Left ventricle myocardium superior (tissue), 1 donor: ENCODE data around the gene HLA-DMB. TPM values are rescaled to one million over a fixed set of nuclear protein-coding genes. Genes with fewer than 3 reads are reported as not detected.
"Not testable (repeated sequence)": the region's sequence is repeated elsewhere in the genome, so short reads cannot be mapped to it uniquely, and the experiment has no call there.

Experiments
- ATAC-seq: fragments of 200-7000 bp; cut with Tn5 transposase; one replicate; pipeline ENCODE4 v1.9.1; 2020; ENCODE audit warnings: mild to moderate bottlenecking, moderate library complexity
- DNase-seq: peaks from one replicate; pipeline ENCODE4 v3.0.0-alpha.2; 2020
- intact Hi-C: fragments of 100-400 bp; cut with micrococcal nuclease; formaldehyde crosslinking; loops from one replicate; pipeline ENCODE4 v1.11.0; 2022
- total RNA-seq: library from RNA; stranded (reverse); fragmentation: NEBNext Ultra II Directional; extraction: Animal tissue kit (Norgen Biotek cat#: 25700); gene quantifications from one replicate; pipeline ENCODE4 v1.2.1, GENCODE V29; 2021
- donor health status: DM: no; HTN: yes; CAD: no; lungs with severe emphysema.

HLA-DMB gene
- total RNA-seq, 1 donor from 2014 or later = 10.6 TPM

DNA sequence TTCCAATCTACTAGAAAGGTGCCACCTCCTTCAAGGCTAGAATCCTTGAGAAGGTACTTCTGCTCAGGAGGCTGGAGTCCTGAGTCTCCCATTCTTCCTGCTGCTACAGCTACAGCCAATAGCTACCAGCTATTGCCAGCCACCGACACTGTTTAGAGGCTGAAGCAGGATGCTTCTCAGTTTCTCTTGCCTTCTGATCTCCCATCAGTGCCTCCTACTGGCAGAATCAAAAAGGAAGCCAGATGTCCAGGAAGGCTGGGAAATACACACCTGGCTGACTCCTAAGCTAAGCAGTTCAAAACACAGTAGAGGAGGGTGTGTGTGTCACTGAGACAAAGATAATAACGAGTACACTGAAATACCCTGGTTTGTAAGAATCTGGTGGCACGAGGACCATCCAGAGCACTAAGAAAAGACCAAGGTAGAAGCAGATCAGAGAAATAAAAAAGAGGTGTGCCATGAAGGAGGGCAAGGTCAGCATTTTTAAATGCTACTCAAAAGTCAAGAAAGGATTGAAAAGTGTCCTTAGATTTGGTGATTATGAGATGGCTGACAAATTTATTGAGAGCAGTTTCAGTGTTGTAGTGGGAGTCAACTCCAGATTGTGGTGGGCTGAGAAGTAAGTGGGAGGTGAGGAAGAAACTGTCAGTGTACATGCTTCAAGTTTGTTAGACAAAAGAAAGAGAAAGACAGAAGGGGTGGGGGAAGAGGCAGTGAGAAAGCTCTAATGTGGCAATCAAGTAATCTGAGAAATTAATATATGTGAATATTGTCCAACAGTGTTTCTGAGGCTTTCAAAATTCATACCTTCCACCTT, 14.4 kb upstream of the HLA-DMB start:
- no peak for DNase-seq
- intact Hi-C loops = no loop called here
- no peak for ATAC-seq

DNA sequence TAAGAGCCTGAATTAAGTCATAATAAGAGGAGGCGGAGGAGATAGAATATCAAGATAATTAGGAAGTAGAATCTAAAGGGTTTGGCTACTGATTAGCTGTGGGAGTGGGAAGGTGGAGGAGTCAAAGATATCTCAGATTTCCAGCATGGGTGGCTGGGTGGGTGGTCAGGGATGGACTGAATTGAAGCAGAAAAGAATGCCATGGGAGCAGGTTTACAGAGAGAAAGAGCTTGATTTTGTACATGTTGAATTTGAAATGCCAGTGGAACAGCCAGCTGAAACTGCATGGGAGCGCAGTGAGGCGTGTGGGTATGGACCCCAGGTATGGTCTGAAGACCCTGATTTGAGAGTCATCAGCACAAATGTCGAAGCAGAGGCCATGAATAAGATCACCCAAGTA, 13.4 kb upstream of the HLA-DMB start:
- ATAC-seq (no peak), DNase-seq (no peak)
- intact Hi-C loops = no loop called here

DNA sequence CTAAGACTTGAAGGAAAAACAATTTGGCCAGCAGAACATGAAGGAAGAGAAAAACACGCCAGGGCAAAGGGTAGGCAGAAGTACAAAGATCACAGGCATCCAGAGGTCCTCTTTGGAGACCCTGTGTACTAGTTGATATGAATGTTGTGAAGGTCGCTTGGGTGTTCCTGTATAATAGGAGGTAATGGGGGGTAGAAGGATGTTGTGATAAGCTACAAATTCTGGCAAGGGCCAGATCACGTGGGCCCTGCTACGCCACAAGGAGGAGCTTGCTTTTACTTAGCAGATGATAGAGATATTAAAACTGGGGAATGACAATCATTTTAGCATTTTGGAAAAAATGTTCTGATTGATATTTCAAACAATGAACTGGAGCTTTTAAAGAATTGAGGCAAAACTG, 12.9 kb upstream of the HLA-DMB start:
- DNase-seq (no peak), ATAC-seq (no peak)
- intact Hi-C loops = no loop called here

DNA sequence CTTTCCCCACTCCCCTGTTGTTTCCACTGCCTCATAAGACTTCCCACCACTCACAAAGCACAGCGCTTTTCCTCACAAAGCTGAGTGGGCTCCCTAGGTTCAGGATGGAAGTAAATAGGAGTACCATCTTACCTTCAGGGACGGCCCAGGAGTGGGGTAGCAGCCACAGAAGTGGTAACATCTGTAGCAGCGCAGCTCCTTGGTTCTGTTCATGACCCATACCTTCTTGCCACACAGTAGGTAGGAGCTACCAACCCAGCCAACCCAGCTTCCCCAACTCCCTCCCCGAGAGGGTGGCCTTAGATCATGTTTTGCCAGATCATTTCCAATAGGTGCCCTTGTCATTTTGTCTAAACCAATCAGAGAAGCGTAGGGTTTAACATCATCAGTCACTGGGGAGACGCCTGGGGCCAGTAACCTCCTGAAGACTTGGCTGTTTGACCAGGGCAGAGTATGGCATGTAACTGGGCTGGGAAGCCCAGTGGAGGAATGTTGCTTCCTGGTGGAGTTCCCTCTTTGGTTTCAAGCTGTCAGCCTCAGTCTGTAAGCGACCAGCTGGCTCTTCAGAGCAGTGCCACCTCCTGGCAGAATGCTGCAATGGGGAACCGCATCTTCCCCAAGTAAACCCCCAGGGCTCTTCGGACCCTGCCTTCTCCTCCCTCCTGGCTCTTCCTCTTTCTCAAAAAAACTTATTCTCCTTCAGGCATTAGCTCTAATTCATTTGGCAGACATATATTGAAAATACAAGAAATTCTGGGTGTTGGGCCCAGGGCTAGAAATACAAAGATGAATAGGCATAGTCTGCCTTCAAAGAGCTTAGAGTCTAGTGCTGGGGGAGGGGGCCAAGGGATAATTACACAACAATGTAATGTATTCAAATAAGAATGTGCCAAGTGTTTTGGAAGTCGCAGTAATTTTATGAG, 12.2 kb upstream of the HLA-DMB start, which contains the start of gene HLA-DMA:
Gene HLA-DMA (minus strand): TSS at position 281 of the 923 bp plus-strand sequence. CDS start 61 bp downstream, at position 220.
- DNase-seq = peak; percentile 82
- intact Hi-C loops = no loop called here
- peak; percentile 99 for ATAC-seq

DNA sequence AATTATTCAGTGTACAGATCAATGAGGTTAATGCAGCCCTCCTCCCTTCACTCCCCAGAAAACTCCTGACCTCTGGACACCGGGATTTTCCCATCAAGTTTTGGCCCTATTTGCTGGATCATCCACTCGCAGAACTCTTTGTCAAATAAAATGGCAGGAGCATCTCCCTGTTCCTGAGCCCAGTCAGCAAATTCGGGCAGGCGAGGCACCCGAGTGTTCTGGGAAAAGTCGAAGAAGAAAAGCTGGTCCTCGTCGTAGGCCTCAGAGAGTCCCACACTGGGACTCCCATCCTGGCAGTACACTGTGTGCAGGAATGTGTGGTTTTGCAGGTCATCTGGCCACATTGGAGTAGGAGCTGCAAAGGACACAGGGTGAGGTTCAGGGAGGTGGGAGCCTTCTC, 9.6 kb upstream of the HLA-DMB start:
- DNase-seq = no peak
- intact Hi-C loops = no loop called here

DNA sequence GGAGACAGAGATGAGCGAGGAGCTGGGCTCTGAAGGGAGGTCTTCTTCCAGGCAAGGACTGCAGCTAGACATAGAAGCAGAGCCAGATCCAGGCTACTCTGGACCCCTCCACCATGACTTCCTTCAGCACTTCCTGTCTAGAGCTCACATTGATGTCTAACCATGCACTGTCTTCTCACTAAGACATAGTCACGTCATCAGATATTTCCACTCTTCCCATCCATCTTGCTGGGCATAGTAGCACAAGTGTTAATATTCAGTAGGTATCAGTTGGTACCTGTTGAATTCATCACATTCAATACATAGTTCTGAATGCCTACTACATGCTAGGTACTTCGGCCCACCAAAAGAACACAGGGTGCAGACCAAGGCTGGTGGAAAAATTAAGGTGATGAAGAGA, 9.2 kb upstream of the HLA-DMB start:
- DNase-seq = no peak
- intact Hi-C loops = no loop called here

More for the DNA sequence above, 9.6 kb upstream of the HLA-DMB start:
- no peak for ATAC-seq

DNA sequence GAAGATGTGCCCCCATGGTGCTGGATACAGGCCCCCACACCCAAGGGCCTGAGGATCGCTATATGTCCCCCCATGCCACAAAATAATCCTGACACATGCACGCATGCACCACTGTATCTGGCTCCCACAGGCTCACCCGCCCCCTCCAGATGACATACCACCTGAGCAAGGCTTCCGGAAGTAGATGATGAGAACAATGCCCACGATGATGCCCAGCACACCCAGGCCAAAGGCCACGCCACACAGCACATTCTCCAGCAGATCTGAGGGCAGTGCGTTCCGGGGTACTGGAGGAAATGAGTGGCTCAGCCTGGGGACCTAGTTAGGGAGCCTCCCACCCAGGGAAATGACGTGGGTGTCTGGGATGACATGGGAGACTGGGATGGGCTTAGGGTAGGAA, 8.3 kb upstream of the HLA-DMB start:
- DNase-seq = no peak
- intact Hi-C loops = no loop called here
- no peak for ATAC-seq

More for the DNA sequence above, 9.2 kb upstream of the HLA-DMB start:
- ATAC-seq = no peak

DNA sequence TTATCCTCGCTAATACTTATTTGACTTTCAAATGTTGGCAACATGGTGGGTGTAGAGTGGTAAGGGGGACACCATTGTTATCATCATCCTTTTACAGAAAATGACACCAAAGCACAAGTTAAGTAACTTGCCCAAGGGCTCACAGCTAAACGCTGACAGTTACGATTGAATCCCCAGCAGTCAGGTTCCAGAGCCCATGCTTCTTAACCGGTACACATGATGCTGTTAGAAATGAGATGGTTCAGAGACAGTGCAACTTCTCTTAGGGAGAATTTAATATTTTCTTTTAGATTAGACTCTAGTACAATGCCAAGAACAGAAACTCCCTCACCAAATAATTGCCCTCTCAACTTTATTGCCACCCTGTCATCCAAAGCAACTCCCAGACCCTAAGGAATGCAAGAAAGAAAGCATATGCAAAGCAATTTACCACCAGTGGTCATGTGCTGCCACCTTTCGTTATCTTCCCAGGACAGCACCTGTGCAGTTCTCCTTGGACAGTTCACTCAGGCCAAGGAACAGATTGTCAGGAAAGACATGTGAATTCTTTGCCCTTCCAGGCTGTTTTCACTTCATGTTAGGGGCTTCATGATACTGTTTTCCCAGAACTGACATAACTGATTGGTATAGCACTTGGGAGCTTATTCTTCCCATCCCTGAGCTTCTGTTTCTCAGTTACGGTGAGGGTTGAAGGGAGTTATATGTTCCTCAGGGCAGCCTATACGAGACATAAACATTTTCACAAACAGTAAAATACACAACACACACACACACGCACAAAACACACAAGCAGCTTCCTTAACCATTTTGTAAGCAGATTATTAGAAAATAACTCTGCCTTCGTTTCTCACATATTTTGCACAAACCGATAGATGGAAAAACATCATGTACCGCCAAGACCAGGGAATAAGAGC, 7.0 kb upstream of the HLA-DMB start:
- intact Hi-C loops = no loop called here
- no peak for ATAC-seq
- DNase-seq = no peak

DNA sequence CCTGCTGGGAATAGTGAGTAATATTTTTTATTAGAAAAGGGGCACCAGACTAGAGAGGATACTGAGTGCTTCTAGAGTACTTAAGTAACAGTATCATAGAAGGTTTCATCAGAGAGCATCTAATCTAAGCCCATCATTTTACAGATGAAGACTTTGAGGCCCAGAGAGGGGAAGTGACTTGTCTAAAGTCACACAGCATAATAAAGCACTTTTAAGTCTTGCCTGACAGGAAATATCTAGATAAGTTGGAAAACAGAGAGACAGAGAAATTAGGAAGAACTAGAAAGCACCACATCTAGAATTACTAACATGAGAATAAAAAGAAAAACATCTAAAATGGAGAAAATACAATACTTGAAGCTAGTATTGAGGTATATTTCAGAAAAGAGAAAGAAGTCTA, 6.1 kb upstream of the HLA-DMB start:
- ATAC-seq (no peak), DNase-seq (no peak)
- intact Hi-C loops = no loop called here

DNA sequence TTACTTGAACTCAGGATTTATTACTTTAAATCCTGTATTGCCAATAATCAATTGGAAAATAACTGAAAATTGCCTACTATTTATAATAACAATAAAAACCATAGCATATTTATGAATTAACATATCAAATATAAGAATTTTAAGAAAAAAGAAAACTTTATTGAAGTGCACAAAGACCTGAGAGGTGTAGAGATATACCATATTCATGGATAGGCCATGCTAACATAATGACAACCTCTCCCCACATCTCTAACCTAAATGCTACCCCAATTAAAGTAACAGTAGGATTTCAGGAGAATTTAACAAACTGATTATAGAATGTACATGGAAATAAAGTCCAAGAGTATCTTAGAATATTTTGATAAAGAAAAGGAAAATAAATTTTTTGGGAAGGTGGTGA, 5.1 kb upstream of the HLA-DMB start:
- DNase-seq (no peak), ATAC-seq (no peak)
- intact Hi-C loops = no loop called here

DNA sequence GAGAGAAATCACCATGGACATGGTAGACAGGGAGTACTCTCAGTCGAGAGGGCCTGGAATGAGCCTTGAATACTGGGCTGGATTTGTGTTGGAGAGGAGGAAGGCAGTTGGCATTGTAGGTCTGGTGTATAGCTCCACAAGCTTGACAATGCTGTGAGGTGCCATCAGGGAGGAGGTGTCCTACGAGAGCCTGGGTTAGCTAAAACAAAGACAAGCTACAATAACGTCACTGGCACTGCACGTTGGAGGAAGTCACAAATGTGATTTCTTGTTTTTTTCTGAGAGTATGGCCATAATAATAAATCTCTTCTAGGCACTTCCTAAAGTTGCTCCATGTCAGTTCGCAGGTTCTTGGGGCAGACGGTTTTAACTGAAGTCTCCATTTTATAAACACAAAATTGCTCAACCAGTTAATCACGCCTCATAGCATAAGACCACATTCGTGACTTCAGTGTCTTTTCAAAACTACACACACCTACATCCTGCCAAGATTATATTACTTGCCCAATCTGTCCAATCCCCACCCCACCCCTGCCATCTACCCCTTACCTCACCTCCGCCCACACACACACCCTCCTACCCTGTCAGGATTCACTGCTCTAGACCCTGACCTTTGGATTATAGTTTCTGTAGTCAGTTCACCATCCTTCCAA, 4.4 kb upstream of the HLA-DMB start:
- intact Hi-C loops = no loop called here
- ATAC-seq = no peak
- DNase-seq = no peak

DNA sequence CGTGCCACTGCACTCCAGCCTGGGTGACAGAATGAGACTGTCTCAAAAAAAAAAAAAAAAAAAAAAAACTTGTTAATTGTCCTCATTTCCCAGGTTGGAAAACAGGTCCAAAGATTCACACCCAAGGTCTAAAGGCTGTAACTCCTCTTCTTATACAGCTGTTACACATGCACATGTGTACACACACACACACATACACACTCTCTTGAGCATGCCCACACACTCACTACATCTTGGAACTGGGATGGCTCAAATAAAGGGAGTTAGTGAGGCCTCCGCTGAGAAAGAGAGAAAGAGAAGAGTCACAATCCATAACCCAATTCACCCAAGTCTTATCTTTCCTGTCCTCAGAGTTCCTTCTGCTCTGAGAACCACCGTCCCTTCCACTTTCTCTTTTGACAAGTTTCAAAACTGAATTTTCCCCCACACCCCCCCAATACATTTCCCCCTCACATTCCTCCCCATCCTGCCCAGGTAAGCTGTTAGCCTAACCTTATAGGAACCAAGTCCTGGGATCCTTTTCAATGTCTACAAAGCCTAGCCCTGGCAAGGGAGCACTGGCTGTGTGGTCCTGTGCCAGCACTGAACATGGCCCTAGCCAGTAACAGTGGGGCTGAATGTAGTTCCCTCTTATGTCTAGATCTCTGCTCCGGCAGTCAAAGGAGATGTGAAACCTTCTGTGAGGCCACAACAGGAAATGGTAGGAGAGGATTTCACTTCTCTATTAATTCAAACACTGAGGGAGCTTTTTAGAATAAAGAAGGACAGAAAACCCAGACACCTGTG, 3.2 kb upstream of the HLA-DMB start:
- intact Hi-C loops = no loop called here
- DNase-seq (peak; percentile 35), ATAC-seq (peak; percentile 63)

DNA sequence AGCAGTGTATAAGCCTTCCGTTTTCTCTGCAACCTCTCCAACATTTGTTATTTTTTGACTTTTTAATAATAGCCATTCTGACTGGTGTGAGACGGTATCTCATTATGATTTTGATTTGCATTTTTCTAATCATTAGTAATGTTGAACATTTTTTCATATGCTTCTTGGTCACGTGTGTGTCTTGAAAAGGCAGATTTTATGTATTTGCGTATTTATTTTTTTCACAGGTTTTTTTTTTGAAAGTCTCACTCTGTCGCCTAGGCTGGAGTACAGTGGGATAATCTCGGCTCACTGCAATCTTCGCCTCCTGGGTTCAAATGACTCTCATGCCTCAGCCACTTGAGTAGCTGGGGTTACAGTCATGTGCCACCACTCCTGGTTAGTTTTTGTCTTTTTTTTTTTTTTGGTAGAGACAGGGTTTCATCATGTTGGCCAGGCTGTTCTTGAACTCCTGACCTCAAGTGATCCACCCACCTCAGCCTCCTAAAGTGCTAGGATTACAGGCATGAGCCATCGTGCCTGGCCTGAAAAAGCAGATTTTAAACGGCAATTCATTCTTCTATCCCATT, 1.8 kb upstream of the HLA-DMB start:
- intact Hi-C loops, ATAC-seq, DNase-seq: not testable (repeated sequence)

DNA sequence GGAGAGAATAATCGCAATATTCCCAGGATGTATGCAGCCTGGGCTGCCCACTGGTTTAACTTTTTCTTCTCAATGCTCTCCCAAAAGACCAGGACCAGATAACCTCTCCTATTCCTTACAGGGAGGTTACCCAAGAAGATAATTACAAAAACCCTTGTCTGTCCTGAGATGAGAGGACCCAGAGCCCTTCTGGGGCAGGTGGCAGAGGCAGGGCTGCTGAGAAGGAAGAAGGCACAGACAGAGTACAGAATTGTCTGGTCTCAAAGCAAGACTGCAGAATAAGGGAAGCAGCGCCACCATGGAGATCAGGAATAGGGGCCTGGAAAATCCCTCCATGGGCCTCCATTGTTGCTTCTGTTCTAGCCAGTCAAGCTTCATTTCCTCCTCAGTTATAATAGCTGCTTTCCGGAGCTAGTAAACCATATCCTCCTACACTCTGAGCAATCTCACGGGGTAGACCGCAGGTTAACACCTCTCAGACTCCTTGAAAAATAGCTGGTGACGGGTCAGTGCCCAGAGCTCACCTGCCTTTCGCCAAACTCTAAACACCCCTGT, 463 bp upstream of the HLA-DMB start:
- ATAC-seq = peak; percentile 22
- intact Hi-C loops = no loop called here
- DNase-seq = no peak

DNA sequence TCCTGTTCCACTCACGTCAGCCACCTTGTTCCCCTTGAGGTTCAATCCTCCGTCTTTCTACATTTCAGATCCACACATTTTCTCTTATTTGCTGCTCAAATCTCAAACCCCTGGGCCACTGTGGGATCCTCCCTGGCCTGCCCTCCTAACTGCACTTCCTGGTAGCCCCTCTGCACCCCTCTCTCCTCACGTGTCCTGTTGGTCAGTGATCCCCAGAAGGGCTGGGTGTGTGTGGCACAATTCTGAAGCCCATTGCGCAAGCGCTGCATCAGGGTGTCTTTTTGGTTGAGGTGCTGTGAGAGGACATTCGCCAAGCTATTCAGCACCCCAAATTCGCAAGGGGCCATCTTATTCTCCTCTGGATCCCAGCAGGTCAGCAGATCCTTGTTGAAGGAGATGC, 2.3 kb downstream of the HLA-DMB start:
- no peak for ATAC-seq
- intact Hi-C loops = no loop called here
- no peak for DNase-seq

DNA sequence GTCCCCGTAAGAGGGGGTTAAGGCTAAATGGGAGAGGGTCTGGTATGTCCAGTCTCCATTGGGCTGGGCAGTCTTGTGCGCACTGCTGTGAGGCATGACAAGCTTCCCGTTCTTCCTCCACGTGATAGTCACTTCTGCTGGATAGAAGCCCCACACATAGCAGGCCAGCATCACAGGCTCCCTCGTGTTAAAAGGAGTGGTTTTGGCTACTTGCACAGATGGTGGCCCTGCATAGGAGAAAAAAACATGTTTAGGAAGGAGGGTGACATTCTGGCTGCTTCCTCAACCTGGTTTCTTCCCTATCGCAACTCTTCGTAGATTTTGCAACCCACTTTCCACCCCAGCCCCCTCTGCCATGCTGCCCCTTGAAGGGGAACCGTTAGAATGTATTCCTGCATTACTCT, 3.6 kb downstream of the HLA-DMB start:
- peak; percentile 42 for ATAC-seq
- DNase-seq = peak; percentile 35
- intact Hi-C loops = no loop called here
